H9 (cell line): ENCODE measurements around the gene NKRF. TPM values are rescaled to one million over a fixed set of nuclear protein-coding genes. Genes with fewer than 3 reads are reported as not detected.

Source experiments
- DNase-seq: peaks from one replicate; pipeline ENCODE4 v3.0.0-alpha.2; 2017
- H2AFZ ChIP-seq: one replicate; pipeline ENCODE4 v1.6.1; 2013; ENCODE audit warnings: mild to moderate bottlenecking, low read length, control low read depth, moderate library complexity
- H2AK5ac ChIP-seq: 2 replicates; pipeline ENCODE4 v1.6.1; 2013; ENCODE audit warnings: low read length, control low read depth, mixed read lengths; ENCODE audit not compliant: insufficient read length
- H2BK120ac ChIP-seq: one replicate; pipeline ENCODE4 v1.6.1; 2013; ENCODE audit warnings: low read depth, mild to moderate bottlenecking, low read length, control low read depth, inconsistent platforms; ENCODE audit not compliant: poor library complexity, severe bottlenecking
- H2BK12ac ChIP-seq: 2 replicates; pipeline ENCODE4 v1.6.1; 2013; ENCODE audit warnings: low read length, control low read depth, mixed read lengths, low read depth; ENCODE audit not compliant: insufficient read length
- H2BK15ac ChIP-seq: 2 replicates; pipeline ENCODE4 v1.6.1; 2013; ENCODE audit warnings: low read depth, low read length, control low read depth
- H2BK20ac ChIP-seq: one replicate; pipeline ENCODE4 v1.6.1; 2013; ENCODE audit warnings: low read depth, mild to moderate bottlenecking, low read length, control low read depth, inconsistent platforms; ENCODE audit not compliant: poor library complexity, severe bottlenecking
- H2BK5ac ChIP-seq: 2 replicates; pipeline ENCODE4 v1.6.1; 2013; ENCODE audit warnings: low read length, control low read depth, mixed read lengths; ENCODE audit not compliant: insufficient read length
- H3K14ac ChIP-seq: 2 replicates; pipeline ENCODE4 v1.6.1; 2013; ENCODE audit warnings: low read length, control low read depth; ENCODE audit not compliant: insufficient read depth
- H3K18ac ChIP-seq: 2 replicates; pipeline ENCODE4 v1.6.1; 2013; ENCODE audit warnings: low read depth, mild to moderate bottlenecking, mixed read lengths, low read length, control low read depth; ENCODE audit not compliant: insufficient read length
- H3K23ac ChIP-seq: 2 replicates; pipeline ENCODE4 v1.6.1; 2013; ENCODE audit warnings: low read length, control low read depth, mixed read lengths, low read depth; ENCODE audit not compliant: insufficient read length
- H3K23me2 ChIP-seq: 2 replicates; pipeline ENCODE4 v1.6.1; 2013; ENCODE audit warnings: low read depth, mild to moderate bottlenecking, mixed read lengths, low read length, control low read depth; ENCODE audit not compliant: insufficient read length, poor library complexity, severe bottlenecking
- H3K27ac ChIP-seq: 2 replicates; pipeline ENCODE4 v1.5.1; 2013; ENCODE audit warnings: low read length, control low read depth, mixed read lengths, low read depth; ENCODE audit not compliant: insufficient read length
- H3K27me3 ChIP-seq: 2 replicates; pipeline ENCODE4 v1.6.1; 2013; ENCODE audit warnings: low read length, control low read depth, inconsistent platforms; ENCODE audit not compliant: insufficient read depth
- H3K4ac ChIP-seq: 2 replicates; pipeline ENCODE4 v1.6.1; 2013; ENCODE audit warnings: low read depth, mild to moderate bottlenecking, control low read depth, inconsistent platforms, low read length, moderate library complexity
- H3K4me1 ChIP-seq: 2 replicates; pipeline ENCODE4 v1.6.1; 2013; ENCODE audit warnings: low read length, control low read depth, inconsistent platforms; ENCODE audit not compliant: insufficient read depth
- H3K4me2 ChIP-seq: 2 replicates; pipeline ENCODE4 v1.6.1; 2013; ENCODE audit warnings: low read length, control low read depth, mixed read lengths; ENCODE audit not compliant: insufficient read length, insufficient read depth
- H3K56ac ChIP-seq: 2 replicates; pipeline ENCODE4 v1.6.1; 2013; ENCODE audit warnings: low read depth, mild to moderate bottlenecking, mixed read lengths, low read length, control low read depth; ENCODE audit not compliant: insufficient read length
- H3K79me1 ChIP-seq: 2 replicates; pipeline ENCODE4 v1.6.1; 2013; ENCODE audit warnings: low read depth, mild to moderate bottlenecking, moderate library complexity, low read length, control low read depth, inconsistent platforms; ENCODE audit not compliant: insufficient read depth, poor library complexity, severe bottlenecking
- H3K79me2 ChIP-seq: 2 replicates; pipeline ENCODE4 v1.6.1; 2013; ENCODE audit warnings: low read length, control low read depth, inconsistent platforms; ENCODE audit not compliant: insufficient read depth
- H3K9ac ChIP-seq: 2 replicates; pipeline ENCODE4 v1.6.1; 2013; ENCODE audit warnings: low read length, control low read depth, mixed read lengths; ENCODE audit not compliant: insufficient read length; ENCODE audit errors: extremely low read depth
- H3K9me3 ChIP-seq: one replicate; pipeline ENCODE4 v1.6.1; 2013; ENCODE audit warnings: low read depth, low read length, inconsistent platforms; ENCODE audit not compliant: control insufficient read depth
- H3T11ph ChIP-seq: one replicate; pipeline ENCODE4 v1.6.1; 2013; ENCODE audit warnings: mild to moderate bottlenecking, low read length, control low read depth, inconsistent platforms
- H4K20me1 ChIP-seq: one replicate; pipeline ENCODE4 v1.6.1; 2013; ENCODE audit not compliant: control insufficient read depth, insufficient read length, insufficient read depth
- H4K5ac ChIP-seq: 2 replicates; pipeline ENCODE4 v1.6.1; 2013; ENCODE audit warnings: low read depth, mild to moderate bottlenecking, mixed read lengths, low read length, control low read depth; ENCODE audit not compliant: insufficient read length
- H4K8ac ChIP-seq: replicated peaks from 2 replicates; pipeline ENCODE4 v1.6.1; 2013; ENCODE audit warnings: low read length, control low read depth, mixed read lengths, low read depth; ENCODE audit not compliant: insufficient read length
- H4K91ac ChIP-seq: 2 replicates; pipeline ENCODE4 v1.6.1; 2013; ENCODE audit warnings: low read depth, mild to moderate bottlenecking, moderate library complexity, mixed read lengths, low read length, control low read depth; ENCODE audit not compliant: insufficient read length
- H3K27ac Mint-ChIP-seq, 3 experiments: 2 replicates in 2 of 3; 3 replicates in 1 of 3; pipeline ENCODE4 v1.8.0; 2020 to 2021; ENCODE audit warnings: mixed read lengths in 3 of 3, mild to moderate bottlenecking in 1 of 3, moderate library complexity in 1 of 3
- H3K27me3 Mint-ChIP-seq: 2 replicates; pipeline ENCODE4 v1.8.0; 2021; ENCODE audit warnings: low read depth, mild to moderate bottlenecking, moderate library complexity, mixed read lengths
- H3K36me3 Mint-ChIP-seq, 3 experiments: 2 replicates in 2 of 3; 3 replicates in 1 of 3; pipeline ENCODE4 v1.8.0; 2020 to 2021; ENCODE audit warnings: low read depth in 3 of 3, mixed read lengths in 3 of 3; ENCODE audit not compliant: insufficient read depth in 1 of 3
- H3K4me1 Mint-ChIP-seq, 2 experiments: 2 replicates each; pipeline ENCODE4 v1.8.0; 2020; ENCODE audit warnings: mixed read lengths in 2 of 2
- H3K4me3 Mint-ChIP-seq, 2 experiments: 2 replicates in 1 of 2; 3 replicates in 1 of 2; pipeline ENCODE4 v1.8.0; 2020 to 2021; ENCODE audit warnings: mild to moderate bottlenecking in 2 of 2, mixed read lengths in 2 of 2, moderate library complexity in 1 of 2
- H3K9me3 Mint-ChIP-seq, 2 experiments: 2 replicates in 1 of 2; 3 replicates in 1 of 2; pipeline ENCODE4 v1.8.0; 2020; ENCODE audit warnings: mild to moderate bottlenecking in 2 of 2, mixed read lengths in 2 of 2, moderate library complexity in 1 of 2
- CTCF ChIP-seq: fragments of 200-600 bp; sonication (generic); conservative IDR thresholded peaks from 3 replicates; pipeline ENCODE4 v1.8.0; 2021; ENCODE audit warnings: antibody characterized with exemption, mild to moderate bottlenecking
- WGBS: extraction: QIAGEN DNeasy Blood & Tissue Kit; methylation state at CpG from one replicate; pipeline ENCODE4 v1.1.7; 2013; ENCODE audit warnings: missing lambda C conversion rate, low lambda C conversion rate, mixed read lengths; ENCODE audit not compliant: insufficient read length; ENCODE audit errors: extremely low coverage; 5-methylcytosine and 5-hydroxymethylcytosine counted together
- total RNA-seq: library from RNA; stranded (reverse); gene quantifications from 2 replicates; pipeline ENCODE4 v1.2.1, GENCODE V29; 2021

NKRF gene
- total RNA-seq, 1 experiment from 2014 or later: 15.1 TPM

GRCh38 chrX:119655125-119655524 lies 48.9 kb upstream of the NKRF start:
- Histone ChIP-seq H4K5ac (no peak overlapping the region), H3K56ac (no peak overlapping the region), H3K4me2 (no peak overlapping the region), H3K9ac (no peak overlapping the region), H3K18ac (no peak overlapping the region), H3K14ac (no peak overlapping the region), H3K9me3 (peaks cover 26% of the 10 kb centered on the region), H2BK120ac (no peak overlapping the region), H3K27ac (no peak overlapping the region), H2BK5ac (no peak overlapping the region), H4K91ac (no peak overlapping the region), H2AFZ (no peak overlapping the region), H2BK12ac (no peak overlapping the region), H2BK20ac (no peak overlapping the region), H3K23ac (no peak overlapping the region), H4K8ac (no peak overlapping the region), H3T11ph (no peak overlapping the region), H3K4ac (no peak overlapping the region), H2BK15ac (no peak overlapping the region), H3K79me2 (no peaks in the 10 kb centered on the region), H2AK5ac (no peak overlapping the region), H3K79me1 (no peaks in the 10 kb centered on the region), H4K20me1 (no peaks in the 10 kb centered on the region), H3K23me2 (no peaks in the 10 kb centered on the region), H3K27me3 (no peaks in the 10 kb centered on the region), H3K4me1 (no peaks in the 10 kb centered on the region; the same call in 1 of the 2 replicates)
- no peak for DNase-seq
- Mint-ChIP-seq H3K27ac (peak overlapping the region in 1 of 3 experiments; percentile 66; a peak in 1 of 7 replicates), H3K36me3 (peaks cover 12 to 34% (median 29%) of the 10 kb centered on the region in 3 experiments; a peak in 6 of 7 replicates), H3K4me1 (peaks cover 4 to 18% of the 10 kb centered on the region in 2 experiments), H3K4me3 (no peak overlapping the region; a peak in 1 of 5 replicates), H3K27me3 (no peaks in the 10 kb centered on the region; the same call in 1 of the 2 replicates), H3K9me3 (peaks cover 72 to 74% of the 10 kb centered on the region in 2 experiments)
- no peak for TF ChIP-seq CTCF
- WGBS: no CpG with 5 or more reads among the region's 6 CpGs
